HS-27A (cell line): Measurements from ENCODE around the gene CYBC1.
"Not testable (repeated sequence)": the region's sequence is repeated elsewhere in the genome, so short reads cannot be mapped to it uniquely, and the experiment has no call there.

ENCODE experiments used
- DNase-seq: peaks from one replicate; pipeline ENCODE4 v3.0.0-alpha.2; 2012; ENCODE audit warnings: low read depth, missing footprints

CYBC1 gene

DNA sequence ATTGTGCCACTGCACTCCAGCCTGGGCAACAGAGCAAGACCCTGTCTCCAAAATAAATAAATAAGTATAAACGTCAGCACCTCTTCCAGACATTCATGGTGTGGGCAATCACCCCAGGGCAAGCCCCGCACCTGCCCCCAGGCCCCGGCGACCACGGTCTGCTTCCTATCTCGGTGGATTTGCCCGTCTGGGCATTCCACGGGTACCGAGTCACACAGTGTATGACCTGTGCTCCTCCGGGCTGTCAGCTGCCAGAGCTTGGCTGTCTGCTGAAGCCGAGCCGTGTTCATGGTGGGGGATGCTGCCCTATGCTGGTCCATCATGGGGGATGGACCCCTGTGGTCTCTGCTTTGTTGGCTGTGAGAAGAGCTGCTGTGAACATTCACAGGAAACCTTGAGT, 15.4 kb downstream of the CYBC1 start:
- no peak for DNase-seq

DNA sequence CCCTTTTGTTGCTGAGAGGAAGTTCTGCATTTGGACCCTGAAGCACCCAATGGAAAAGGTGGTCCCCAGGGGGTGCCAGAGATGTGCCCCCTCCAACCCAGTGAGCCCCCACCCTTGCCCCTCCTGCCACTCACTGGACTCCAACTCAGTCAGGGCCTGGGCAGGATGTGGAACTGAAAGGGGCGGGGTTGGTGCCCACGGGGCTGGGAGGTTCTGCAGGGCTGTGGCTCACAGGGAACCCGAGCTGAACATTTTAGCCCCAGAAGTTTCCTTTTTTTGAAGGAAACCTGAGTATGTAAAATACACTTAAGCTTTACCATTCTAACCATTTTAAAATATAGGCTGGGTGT, 16.4 kb downstream of the CYBC1 start:
- DNase-seq, result no peak

DNA sequence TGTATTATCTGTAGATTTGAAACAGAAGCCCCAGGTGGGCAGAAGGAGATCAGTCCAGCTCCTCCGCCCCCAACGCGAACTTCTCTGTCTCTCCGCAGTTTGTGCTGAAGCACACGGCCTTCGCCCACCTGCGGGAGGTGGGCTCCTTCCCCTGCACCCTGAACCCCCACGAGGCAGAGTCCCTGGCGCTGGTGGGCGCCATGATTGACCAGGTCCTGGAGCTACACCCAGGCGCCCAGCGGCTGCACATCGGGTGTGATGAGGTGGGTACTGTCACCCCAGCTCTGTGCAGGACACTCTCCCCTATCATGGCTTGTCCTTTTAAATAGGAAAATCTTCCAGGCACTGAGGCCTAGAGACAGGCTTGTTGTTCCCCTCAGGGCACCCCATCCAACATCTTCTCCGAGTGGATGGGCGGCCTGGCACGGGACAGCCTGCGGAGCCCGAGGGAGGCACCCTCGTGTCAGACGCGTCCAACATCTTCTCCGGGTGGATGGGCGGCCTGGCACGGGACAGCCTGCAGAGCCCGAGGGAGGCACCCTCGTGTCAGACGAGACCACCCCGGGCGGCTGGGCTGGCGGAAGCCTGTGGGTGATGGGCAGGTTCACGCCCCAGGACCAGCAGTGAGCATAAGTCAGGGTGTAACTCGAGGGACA, 16.9 kb downstream of the CYBC1 start:
- no peak for DNase-seq

DNA sequence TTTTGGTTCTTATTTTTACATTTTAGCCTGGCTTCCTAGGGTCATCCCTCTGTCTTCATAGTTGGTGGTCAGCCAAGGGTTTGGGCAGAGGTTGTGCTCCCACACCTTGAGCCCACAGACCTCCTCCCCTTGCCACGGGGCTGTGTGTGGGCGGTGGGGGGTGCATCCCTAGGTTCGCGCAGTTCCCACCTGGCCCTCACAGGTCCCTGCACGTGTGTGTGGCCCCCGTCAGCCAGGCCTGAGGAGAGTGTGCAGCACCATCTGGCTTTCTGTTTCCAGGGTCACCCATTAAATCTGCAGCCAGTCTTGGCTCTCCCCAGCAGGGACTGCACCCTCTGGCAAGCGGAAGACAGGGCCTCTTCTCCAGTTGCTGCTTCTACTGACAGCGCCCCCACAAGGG, 18.5 kb downstream of the CYBC1 start:
- no peak for DNase-seq

DNA sequence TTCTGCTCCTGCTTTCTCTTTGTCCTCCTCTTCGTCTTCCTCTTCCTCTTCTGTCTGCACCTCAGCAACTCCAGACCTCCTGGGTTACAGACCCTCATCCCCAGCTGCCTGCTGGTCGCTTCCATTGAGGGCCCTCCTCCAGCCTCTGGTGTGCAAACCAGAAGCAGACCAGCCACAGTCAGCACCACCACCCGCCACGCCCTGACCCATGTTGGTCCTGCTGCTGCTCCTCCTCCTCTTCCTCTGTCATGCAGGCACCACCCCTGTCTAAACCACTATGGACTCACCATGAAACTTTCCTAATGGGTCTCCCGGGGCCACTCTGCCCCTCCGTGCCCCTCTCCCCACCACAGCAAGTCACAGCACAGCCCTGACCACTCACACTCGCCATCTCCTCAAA, 20.7 kb downstream of the CYBC1 start:
- no peak for DNase-seq

DNA sequence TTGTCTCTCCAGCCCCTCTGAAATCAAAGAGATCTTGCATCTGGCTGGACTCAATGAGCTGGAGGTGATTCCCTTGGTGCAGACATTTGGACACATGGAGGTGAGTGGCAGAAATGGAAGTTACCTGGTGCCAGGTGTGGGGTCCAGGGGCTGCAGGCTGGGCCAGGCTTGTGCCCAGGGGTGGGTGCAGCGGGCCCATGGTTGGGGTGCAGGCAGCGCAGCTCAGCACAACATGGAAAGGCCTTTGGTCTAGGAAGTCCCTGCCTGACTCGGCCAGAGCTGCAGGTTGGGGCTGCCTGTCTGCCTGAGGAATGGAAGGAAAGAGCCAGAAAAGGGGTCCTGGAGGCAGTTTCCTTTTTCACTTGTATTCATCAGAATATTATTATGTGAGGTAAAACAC, 22.0 kb downstream of the CYBC1 start:
- no peak for DNase-seq

DNA sequence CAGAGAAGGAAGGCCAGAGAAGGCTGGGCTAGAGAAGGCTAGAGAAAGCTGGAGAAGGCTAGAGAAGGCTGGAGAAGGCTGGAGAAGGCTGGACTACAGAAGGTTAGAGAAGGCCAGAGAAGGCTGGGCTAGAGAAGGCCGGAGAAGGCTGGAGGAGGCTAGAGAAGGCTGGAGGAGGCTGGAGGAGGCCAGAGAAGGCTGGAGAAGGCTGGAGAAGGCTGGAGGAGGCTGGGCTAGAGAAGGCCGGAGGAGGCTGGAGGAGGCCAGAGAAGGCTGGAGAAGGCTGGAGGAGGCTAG, 25.7 kb downstream of the CYBC1 start:
- DNase-seq, result no peak

DNA sequence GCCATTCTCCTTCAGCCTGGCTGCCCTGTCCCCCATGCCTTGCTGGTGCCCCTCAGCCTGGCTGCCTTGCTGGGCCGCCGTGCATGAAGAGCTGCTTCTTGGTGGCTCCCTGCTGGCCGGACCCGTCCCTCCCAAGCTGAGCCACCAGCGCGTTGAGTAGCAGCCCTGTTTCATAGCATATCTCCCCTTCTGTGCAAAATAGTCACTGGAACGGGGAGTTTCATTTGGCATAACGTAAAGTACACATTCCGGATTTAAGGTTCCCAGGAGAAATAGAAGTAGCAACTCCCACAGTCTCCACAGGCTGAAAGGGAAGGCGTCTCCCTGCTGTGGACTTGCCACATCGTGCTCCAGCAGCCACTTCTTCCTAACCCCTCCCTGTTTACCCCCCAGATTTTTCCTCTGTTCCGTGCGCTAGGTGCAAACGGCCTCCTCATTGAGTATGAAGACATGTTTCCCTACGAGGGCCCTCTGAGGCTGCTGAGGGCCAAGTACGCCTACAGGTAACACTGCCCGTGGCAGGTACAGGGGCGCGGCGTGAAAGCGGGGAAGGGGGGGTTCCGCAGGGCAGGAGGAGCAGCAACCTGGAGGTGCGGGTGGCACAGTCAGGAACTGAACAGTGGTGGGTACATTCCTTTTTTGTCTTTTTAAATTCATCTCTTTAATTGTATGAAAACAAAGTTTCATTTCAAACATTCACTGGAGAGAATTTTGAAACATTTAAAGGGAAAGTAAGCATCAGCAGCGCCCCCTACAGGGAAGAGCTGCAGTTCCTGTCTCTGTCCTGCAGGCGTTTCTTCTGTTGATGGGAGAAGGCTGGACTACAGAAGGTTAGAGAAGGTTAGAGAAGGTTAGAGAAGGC, 26.3 kb downstream of the CYBC1 start:
- DNase-seq, result no peak

DNA sequence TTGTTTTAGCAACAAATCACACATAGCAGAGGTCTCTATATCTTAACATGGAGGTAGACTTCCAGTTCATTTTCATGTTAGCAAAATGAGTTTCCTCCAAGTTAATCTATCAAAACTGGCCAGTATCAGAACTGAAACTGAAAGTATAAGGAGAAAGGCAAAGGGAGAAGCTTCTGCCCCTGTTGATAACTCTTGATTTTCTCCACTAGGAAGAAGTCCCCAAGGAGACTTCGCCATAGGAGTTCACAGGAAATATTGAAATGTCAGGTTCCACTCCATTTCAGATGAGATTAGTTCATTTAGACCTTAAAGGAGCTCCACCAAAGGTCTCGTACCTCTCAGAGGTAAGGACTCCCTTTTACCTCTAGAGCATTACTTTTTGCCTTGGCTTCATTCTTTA, 31.0 kb downstream of the CYBC1 start:
- no peak for DNase-seq

DNA sequence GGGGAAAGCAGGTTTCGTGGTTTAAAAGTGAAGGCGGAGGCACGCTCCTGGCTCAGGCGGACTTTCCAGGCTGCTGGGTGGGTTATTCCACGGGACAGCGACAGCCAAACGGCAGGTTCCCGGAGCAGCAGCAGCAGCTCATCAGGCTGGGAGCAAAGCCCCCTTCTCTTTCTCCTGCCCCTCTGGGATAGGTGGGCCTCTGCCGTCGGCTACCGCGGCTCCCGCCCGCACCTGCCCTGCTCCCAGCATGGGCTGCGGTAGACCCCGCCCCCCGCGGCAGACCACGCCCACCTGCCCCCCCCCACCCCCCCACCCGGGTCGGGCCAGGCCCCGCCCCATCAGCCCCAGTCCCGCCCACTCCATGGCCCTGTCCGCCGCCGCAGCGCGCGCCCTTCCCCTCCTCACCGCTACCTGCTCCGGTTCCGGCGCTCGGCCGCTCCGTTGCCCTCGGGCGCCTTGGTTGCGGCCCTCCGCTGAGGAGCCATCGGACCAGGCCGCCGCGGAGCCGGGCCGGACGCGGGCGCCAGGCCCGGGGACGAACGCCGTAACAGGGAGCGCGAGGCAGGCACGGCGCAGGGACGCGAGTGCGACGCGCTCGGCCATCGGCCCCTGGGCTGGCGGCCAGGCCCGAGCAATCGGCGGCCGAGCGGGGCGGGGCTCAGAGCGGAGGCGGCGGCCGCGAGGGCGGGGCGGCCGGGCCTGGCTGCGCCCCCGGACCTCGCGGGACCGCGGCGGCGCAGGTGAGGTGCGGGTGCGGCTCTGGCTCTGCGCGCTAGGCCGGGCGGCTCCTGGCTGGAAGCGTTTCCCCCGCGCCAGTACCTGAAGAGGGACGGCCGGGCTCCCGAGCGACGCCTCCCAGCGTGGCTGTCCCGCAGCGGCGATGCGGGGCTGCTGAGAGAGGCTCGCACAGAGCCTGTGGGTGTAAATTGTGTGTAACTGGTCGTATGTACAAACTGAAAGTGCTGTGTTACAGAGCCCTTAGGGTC, 32.3 kb downstream of the CYBC1 start, which contains the start of the genes HEXD and OGFOD3:
TSS of gene HEXD (plus strand) at position 347 of the 986 bp plus-strand sequence. CDS start 1,453 bp downstream, outside the sequence.
TSS of gene OGFOD3 (minus strand) at position 586 of the 986 bp plus-strand sequence. CDS start at position 485, 101 bp downstream.
- DNase-seq, result peak; percentile 24

DNA sequence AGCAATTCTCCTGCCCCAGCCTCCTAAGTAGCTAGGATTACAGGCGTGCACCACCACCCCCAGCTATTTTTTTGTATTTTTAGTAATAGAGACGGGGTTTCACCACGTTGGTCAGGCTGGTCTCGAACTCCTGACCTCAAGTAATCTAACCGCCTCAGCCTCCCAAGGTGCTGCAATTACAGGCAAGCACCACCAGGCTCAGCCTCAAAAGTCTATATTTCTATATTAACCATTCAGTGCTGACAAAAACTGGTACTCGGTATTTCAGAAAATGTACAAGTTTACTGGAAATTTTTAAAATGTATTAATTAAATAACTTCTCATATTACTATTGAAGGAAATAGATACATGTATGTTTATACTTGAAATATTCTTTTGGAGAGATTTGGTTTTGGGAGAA, 33.8 kb downstream of the CYBC1 start:
- DNase-seq, result no peak

DNA sequence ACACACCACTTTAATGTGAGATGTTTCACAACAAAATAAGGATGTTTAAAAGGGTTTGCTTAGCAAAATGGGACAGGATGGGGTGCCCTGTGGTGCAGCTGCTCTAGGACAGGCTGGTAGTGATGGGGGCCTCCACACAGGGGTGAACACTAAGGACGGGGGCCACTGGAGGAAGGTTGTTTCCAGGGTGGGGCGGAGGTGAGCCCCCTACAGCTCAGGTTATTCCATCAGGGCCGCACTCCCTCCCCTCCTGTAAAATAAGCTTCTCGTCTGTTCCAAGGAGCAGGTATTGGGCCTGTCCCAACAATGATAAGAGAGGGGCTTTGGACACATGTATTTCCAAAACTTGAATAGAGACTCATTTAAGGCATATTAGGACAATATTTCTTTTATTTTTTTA, 34.3 kb downstream of the CYBC1 start:
- no peak for DNase-seq

DNA sequence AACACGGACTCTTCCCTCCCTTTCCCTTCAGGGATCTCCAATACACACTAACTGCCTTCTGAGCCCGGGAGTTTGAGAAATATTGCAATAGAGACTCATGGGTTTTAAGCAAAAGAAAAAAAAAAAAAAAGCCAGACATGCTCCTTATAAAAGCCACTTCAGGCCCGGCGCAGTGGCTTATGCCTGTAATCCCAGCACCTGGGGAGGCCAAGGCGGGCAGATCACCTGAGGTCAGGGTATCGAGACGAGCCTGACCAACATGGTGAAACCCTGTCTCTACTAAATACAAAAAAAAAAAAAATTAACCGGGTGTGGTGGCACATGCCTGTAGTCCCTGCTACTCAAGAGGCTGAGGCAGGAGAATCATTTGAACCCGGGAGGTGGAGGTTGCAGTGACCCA, 34.8 kb downstream of the CYBC1 start:
- no peak for DNase-seq

DNA sequence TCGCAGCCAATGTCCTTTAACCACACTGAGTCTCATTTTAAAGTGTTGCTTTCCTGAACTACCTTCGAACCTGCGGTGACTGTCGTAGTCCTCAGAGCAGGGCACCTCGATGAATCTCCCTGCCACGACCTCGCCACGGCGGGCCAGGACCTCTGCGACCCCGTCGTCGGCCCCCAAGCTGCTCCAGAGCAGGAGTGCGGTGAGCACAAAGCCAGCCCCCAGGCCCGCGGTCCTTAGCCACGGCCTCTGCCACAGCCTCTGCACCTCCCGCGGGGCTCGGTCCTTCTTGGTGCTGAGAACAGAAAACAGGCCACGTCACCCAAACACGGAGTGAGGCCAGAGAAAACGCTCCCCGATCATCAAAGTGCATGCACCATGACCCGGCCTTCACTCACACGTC, 35.2 kb downstream of the CYBC1 start:
- DNase-seq, result no peak

DNA sequence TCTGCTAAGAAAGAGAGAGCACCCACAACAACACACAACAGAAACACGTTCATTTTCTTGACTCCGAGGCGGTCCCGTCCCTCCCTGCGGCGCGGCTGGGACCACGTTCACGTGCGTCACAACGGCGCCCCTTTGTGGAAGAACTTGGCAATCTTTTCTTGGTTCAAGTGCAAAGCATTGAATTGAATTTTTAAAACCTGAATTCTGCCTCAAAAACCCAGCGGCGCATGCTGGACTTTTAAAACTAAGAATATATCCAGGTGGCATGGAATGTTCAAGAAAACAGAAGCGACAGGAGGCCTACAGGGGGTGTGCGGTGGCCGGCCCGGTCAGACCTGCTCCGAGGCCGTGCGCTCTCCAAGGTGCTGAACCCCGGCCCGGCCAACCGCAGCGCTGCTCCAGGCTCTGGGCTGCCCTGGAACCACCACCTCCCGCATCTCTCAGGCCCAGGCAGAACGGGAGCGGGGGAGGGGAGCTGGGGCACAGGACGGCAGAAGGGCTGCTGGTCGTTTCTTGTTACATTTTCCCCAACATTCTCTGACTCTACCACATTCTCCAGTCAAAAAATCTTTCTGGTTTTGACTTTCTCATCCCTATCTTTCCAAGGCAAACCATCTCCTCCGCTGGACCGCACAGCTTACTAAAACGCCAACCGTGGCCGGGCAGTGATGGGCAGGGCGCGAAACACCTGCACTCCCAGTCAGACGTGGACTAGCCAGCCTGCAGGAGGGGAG, 35.8 kb downstream of the CYBC1 start:
- no peak for DNase-seq

DNA sequence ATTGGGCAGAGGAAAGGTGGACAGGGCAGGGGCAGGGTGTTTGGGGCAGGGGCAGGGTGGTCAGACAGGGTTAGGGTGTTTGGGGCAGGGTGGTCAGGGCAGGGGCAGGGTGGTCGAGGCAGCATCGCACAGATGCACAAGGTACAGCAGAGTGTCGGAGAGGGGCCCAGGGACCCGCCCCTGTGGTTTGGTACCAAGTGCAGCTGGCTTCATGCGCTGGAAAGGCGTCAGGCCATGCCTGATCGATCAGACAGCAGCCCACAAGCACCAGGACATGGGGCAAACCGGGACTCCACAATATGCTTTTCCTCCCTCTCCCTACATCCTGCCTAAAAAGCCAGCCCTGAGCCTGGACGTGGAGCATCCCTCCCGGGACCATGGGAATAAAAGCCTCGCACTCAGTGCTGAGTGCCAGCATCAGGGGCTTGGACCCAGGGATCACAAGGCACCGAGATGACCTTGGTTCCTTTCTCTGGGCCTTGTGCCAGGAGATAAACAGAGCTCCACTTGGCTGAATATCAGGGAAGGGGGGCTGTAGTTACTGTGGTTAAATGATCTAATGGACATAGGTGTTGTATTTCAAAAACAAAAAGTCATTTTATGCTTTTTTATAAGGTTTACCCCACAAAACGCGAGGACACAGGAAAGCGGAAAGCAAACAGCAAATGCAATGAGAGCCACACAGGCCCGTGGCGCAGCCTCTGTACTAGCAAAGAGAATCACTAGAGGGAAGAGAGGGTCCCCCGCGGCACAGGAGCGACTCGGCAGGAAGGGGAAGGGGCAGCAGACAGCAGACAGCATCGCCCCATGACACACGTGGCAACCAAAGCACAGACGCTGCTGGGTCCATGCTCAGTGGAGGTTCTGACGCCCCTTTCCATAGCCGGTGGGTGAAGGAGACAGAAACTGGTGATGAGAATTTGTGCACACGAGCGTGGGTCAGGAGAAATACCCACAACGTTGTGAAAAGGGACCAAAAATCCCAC, 37.7 kb downstream of the CYBC1 start:
- DNase-seq, result no peak

DNA sequence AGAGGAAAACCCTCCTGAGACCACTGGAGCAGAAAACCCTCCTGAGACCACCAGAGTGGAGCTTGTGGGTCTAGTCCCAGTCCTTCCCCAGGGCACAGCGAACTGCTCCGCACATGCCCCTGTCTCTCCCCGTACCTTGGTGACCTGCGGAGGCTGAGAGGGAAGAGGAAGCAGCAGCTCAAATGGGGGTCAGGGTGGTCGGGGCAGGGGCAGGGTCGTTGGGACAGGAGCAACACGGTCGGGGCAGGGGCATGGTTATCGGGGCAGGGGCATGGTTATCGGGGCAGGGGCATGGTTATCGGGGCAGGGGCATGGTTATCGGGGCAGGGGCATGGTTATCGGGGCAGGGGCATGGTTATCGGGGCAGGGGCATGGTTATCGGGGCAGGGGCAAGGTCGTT, 38.5 kb downstream of the CYBC1 start:
- DNase-seq, result not testable (repeated sequence)

DNA sequence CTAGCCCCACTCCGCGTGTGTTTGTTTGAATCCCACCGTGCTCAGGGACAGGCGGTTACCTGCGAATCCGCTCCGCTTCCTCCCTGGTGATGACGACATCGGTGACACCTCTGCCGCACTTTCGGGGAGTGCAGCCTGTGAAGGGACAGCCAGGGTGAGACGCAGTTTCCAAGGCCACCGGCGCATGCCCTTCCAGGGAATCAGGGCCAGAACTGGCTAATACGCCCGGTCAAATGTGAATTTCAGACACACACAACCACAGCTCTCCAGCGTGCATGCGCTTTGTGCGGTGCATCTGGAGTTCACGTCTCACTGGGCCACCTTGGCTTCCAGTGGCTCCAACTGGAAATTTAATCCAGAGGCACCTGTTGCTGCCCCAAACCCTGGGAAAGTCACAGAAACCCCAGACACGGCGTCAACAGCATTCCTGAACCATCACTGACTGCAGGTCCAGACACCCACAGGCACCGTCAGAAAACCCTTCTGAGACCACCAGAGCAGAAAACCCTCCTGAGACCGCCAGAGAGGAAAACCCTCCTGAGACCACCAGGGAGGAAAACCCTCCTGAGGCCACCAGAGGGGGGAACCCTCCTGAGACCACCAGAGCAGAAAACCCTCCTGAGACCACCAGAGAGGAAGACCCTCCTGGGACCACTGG, 39.0 kb downstream of the CYBC1 start:
- DNase-seq, result no peak

DNA sequence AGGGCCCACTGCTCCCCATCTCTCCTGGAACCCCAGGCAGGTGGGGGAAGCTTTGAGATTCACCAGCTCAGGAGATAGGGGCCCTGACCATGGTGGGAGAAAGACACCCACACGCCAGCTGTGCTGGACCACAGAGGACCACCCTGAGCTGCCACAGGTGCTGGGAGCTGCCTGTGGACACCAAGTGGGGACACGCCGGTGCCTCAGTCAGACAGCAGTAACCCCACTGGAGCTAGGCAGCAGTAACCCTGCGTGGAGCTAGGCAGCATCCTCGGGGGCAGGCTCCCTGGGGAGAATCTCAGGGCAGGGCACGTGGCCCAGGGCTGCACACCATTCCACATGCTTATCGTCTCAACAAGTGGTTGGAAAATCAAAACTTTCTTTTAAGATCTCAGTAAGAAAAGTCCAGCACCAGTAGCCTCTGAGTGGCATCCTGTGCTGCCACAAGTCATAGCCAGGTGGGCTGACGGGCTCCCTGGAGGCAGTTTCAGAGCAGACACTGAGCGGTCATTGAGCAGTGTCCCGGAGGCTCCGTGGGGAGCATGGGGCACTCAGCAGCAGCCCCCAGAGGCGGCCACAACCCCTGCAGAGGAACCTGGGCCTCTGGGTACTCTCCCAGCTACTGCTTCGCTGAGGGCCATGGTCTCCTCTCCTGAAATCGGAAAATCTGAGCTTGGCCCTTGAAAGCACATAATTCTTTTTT, 40.4 kb downstream of the CYBC1 start:
- no peak for DNase-seq
